Body of pancreas (tissue), 4 donors: ENCODE data around the gene PIGS. TPM values are rescaled to one million over a fixed set of nuclear protein-coding genes. Genes with fewer than 3 reads are reported as not detected.

Experiments used
- ATAC-seq: fragments of 150-250 bp; one replicate; pipeline ENCODE4 v1.9.1; 2016
- DNase-seq, 4 donors: peaks; one replicate each; pipeline ENCODE4 v3.0.0-alpha.2; 2019
- H3K27ac ChIP-seq, 4 donors: fragments of 200-600 bp; sonication (generic); 1 replicate in 3 of 4; 2 replicates in 1 of 4; pipeline versions ENCODE4 v1.5.1 to v1.6.1; 2016 to 2019; ENCODE audit warnings: mild to moderate bottlenecking in 1 of 4, mixed read lengths in 1 of 4, moderate library complexity in 1 of 4
- H3K27me3 ChIP-seq, 2 donors: fragments of 200-600 bp; sonication (generic); one replicate each; pipeline ENCODE4 v1.6.0; 2016; ENCODE audit warnings: mild to moderate bottlenecking in 1 of 2
- H3K36me3 ChIP-seq, 2 donors: fragments of 200-600 bp; sonication (generic); replicated peaks in 1 of 2; 2 replicates each; pipeline ENCODE4 v1.5.1; 2016; ENCODE audit warnings: low read depth in 2 of 2; ENCODE audit not compliant: insufficient read depth in 1 of 2
- H3K4me1 ChIP-seq: fragments of 200-600 bp; sonication (generic); one replicate; pipeline ENCODE4 v1.6.0; 2016
- H3K4me3 ChIP-seq, 2 donors: fragments of 200-600 bp; sonication (generic); 1 replicate in 1 of 2; 2 replicates in 1 of 2; pipeline ENCODE4 v1.5.1; 2016 to 2019
- H3K9me3 ChIP-seq, 3 donors: fragments of 200-600 bp; sonication (generic); 1 replicate in 2 of 3; 2 replicates in 1 of 3; pipeline ENCODE4 v1.5.1; 2016
- CTCF ChIP-seq, 7 experiments: fragments of 450-650 bp in 4 of 7; fragments of 200-600 bp in 3 of 7; sonication (generic) in 3 of 7; IDR thresholded peaks; one replicate each; pipeline ENCODE4 v1.5.1; 2016 to 2019; ENCODE audit warnings: antibody characterized with exemption in 7 of 7
- POLR2A ChIP-seq, 3 donors: fragments of 450-650 bp; IDR thresholded peaks; one replicate each; pipeline ENCODE4 v1.6.1; 2016; ENCODE audit warnings: antibody characterized with exemption in 3 of 3, mild to moderate bottlenecking in 2 of 3
- WGBS, 2 donors: methylation state at CpG; one replicate each; pipeline ENCODE4 v1.1.5; 2017; 5-methylcytosine and 5-hydroxymethylcytosine counted together
- intact Hi-C: fragments of 100-400 bp; cut with DNase I; formaldehyde crosslinking; loops from one replicate; pipeline ENCODE4 v1.15.1; 2023
- total RNA-seq, 2 donors: library from RNA; depleted of rRNA; stranded (reverse); fragments of >200 nt; gene quantifications; one replicate each; pipeline ENCODE4 v1.1.0, GENCODE V29; 2016

The PIGS gene
- total RNA-seq, 2 donors from 2014 or later: 11.7 to 12.2 TPM

DNA sequence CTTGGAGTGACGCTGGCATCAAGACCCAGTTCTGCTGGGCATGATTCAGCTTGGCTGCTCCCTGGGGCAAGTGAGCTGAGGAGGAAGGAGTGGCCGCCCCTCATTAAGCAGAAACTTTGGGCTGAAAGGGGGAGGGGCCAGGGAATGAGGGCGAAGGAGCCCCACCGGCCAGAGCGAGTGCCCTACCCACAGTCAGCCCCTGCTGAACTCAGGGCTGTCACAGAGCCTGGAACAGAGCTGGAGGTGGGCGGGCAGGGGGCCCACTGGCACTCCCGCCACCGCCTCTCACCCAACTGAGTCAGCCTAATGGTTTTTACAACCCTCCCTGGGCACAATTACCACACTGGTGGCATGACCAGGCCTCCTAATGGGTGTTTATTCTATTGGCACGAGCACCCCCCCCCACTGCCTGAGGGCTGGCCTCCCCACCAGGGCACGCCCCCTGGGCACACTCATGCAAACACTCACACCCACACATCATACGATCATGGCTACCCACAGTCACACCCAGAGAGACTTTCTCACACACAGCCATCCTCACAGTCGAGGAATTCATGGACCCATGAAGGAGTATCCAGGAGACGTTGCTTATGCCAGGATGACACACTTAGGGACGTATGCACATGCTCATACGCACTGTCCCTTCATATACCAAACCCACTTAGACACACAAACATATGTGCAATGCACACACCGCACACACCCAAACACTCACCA is 38.1 kb downstream of the PIGS start:
- no peaks in the 10 kb centered on the region for H3K9me3 ChIP-seq
- WGBS, 2 donors: 74 to 91% methylated on average over 9 to 16 of the region's 16 CpGs
- ATAC-seq: no peak
- no peak overlapping the region for H3K4me3 ChIP-seq
- no peaks in the 10 kb centered on the region for H3K36me3 ChIP-seq
- no peaks in the 10 kb centered on the region for H3K27me3 ChIP-seq
- intact Hi-C loops: no loop called here
- H3K27ac ChIP-seq: no peak overlapping the region
- H3K4me1 ChIP-seq: peaks cover under 1% of the 10 kb centered on the region
- no peak for DNase-seq
- TF ChIP-seq POLR2A (IDR thresholded peaks at IDR 0.05) (no peak), CTCF (IDR thresholded peaks at IDR 0.05) (no peak)

DNA sequence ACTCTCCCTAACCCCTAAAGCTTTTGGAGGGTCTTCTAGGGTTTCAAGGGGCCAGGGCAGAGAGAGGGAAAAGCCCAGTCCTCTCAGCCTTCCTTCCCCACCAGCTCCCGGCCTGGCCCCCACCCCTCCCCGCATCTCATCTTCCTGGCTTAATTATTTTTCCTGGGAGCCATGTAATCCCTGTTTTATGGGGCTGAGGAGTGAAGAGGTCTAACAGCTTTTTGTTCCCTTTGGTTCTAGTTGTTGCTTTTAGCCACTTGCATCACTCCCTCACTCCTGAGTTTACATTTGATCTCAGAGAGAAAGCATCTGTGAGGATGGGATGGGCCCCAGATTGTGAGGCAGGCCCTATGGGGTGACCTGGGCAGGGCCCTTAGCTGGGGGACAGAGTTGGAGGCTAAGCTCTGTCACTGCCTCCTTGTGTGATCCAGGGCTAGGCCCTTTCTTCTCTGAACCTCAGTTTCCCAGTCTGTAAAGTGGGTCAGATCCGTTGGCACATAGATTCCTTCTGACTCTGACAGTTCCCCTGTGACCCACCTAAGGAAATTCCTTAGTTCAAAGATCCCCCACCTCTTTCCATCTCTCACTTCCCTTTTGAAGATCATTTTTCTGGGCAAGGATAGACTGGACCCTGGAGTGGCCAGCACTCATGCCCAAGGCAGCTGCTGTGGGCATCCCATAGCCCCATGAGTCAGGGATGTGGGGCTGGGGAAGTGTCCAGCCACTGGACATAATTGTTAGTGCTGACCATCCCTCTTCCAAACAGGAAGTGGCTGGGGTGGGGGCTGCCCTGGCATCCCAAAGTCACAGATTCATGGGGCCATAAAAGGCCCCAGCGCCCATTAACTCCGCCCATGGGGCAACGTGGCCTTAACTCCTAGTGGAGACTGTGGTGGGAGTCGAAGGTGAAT is 39.0 kb downstream of the PIGS start:
- no peaks in the 10 kb centered on the region for H3K9me3 ChIP-seq
- 79 to 83% methylated on average over 3 to 7 of the region's 7 CpGs for WGBS, 2 donors
- no peak overlapping the region for H3K27ac ChIP-seq
- H3K4me1 ChIP-seq: peaks cover 9% of the 10 kb centered on the region
- H3K4me3 ChIP-seq: no peak overlapping the region
- H3K36me3 ChIP-seq: no peaks in the 10 kb centered on the region
- no peak for DNase-seq
- TF ChIP-seq POLR2A (IDR thresholded peaks at IDR 0.05): no peak
- TF ChIP-seq CTCF (IDR thresholded peaks at IDR 0.05): no peak
- intact Hi-C loops: no loop called here
- ATAC-seq: no peak
- H3K27me3 ChIP-seq: no peaks in the 10 kb centered on the region

- Histone ChIP-seq H3K9me3 (no peaks in the 10 kb centered on the region), H3K27me3 (no peaks in the 10 kb centered on the region), H3K27ac (no peak overlapping the region), H3K4me1 (peaks cover 18% of the 10 kb centered on the region), H3K4me3 (no peak overlapping the region), H3K36me3 (no peaks in the 10 kb centered on the region)
- ATAC-seq (no peak), DNase-seq (no peak)
- intact Hi-C loops: no loop called here
- 62 to 69% methylated on average over 6 of the region's 7 CpGs for WGBS, 2 donors
- TF ChIP-seq POLR2A (IDR thresholded peaks at IDR 0.05): no peak
- no peak for TF ChIP-seq CTCF (IDR thresholded peaks at IDR 0.05)
Measured at GRCh38 chr17:28530926-28531325, 40.4 kb downstream of the PIGS start.

GRCh38 chr17:28530250-28530649 is 41.1 kb downstream of the PIGS start:
- Histone ChIP-seq H3K36me3 (no peaks in the 10 kb centered on the region), H3K4me1 (peaks cover 25% of the 10 kb centered on the region), H3K4me3 (no peak overlapping the region), H3K27ac (no peak overlapping the region), H3K9me3 (no peaks in the 10 kb centered on the region), H3K27me3 (no peaks in the 10 kb centered on the region)
- WGBS, 2 donors: 72 to 75% methylated on average over 4 of the region's 4 CpGs
- DNase-seq (no peak), ATAC-seq (no peak)
- intact Hi-C loops: no loop called here
- TF ChIP-seq CTCF (IDR thresholded peaks at IDR 0.05): no peak
- TF ChIP-seq POLR2A (IDR thresholded peaks at IDR 0.05): no peak
